HepG2 (cell line): ENCODE measurements around the gene KRT34. TPM values are rescaled to one million over a fixed set of nuclear protein-coding genes. Genes with fewer than 3 reads are reported as not detected.

ENCODE experiments used
- ATAC-seq: fragments of 200-7000 bp; cut with Tn5 transposase; 3 replicates; pipeline ENCODE4 v1.9.1; 2020; ENCODE audit warnings: mild to moderate bottlenecking, moderate library complexity
- BruUV-seq: library from RNA; stranded (reverse); fragments of 400-500 nt; replicated peaks from 2 replicates; lab custom pipeline; 2021; lab: Mats Ljungman, UMichigan
- CTCF ChIA-PET: fragments of 300-600 bp; formaldehyde crosslinking; extraction: SDS; loops from one replicate; lab custom pipeline; 2021; ENCODE audit warnings: low total read pairs, inconsistent platforms, low intra/inter-chr PET ratio; lab: Yijun Ruan, JAX
- POLR2A ChIA-PET: fragments of 350-600 bp; sonication (Branson Sonifier 250); formaldehyde crosslinking; loops from one replicate; lab custom pipeline; 2020; ENCODE audit warnings: antibody characterized with exemption, inconsistent platforms; lab: Yijun Ruan, JAX
- DNase-seq: peaks from one replicate; pipeline ENCODE4 v3.0.0-alpha.2; 2015; ENCODE audit warnings: low spot score
- FAIRE-seq: peaks from 3 replicates; lab custom pipeline; 2011; peaks lifted over from hg19 to GRCh38; lab: Jason Lieb, UNC
- H2AFZ ChIP-seq: one replicate; pipeline ENCODE4 v1.6.1; 2011; ENCODE audit warnings: low read length, inconsistent platforms
- H3K27ac ChIP-seq: fragments of 300-600 bp; 3 replicates; pipeline ENCODE4 v1.8.0; 2011; ENCODE audit warnings: mixed run types, mild to moderate bottlenecking, mixed read lengths, low read length, inconsistent platforms; ENCODE audit not compliant: insufficient read depth; ENCODE audit errors: extremely low read length
- H3K27me3 ChIP-seq, 2 experiments: fragments of 200-600 bp in 1 of 2; 2 replicates in 1 of 2; 3 replicates in 1 of 2; pipeline versions ENCODE4 v1.6.0 to v1.8.0; 2011; ENCODE audit warnings: low read length in 2 of 2, mild to moderate bottlenecking in 2 of 2, moderate library complexity in 2 of 2, inconsistent platforms in 1 of 2; ENCODE audit not compliant: insufficient read depth in 2 of 2, control insufficient read depth in 1 of 2
- H3K36me3 ChIP-seq, 2 experiments: fragments of 200-600 bp in 1 of 2; replicated peaks in 1 of 2; 2 replicates in 1 of 2; 3 replicates in 1 of 2; pipeline versions ENCODE4 v1.5.1 to v1.8.0; 2011; ENCODE audit warnings: low read length in 2 of 2, inconsistent platforms in 1 of 2; ENCODE audit not compliant: insufficient read depth in 2 of 2, control insufficient read depth in 1 of 2
- H3K4me1 ChIP-seq: 2 replicates; pipeline ENCODE4 v1.5.1; 2012; ENCODE audit warnings: low read length, inconsistent platforms; ENCODE audit not compliant: insufficient read depth
- H3K4me2 ChIP-seq: 2 replicates; pipeline ENCODE4 v1.6.0; 2011; ENCODE audit warnings: low read depth, low read length, inconsistent platforms
- H3K4me3 ChIP-seq, 3 experiments: fragments of 200-600 bp in 1 of 3; sonication (generic), shearing (Covaris generic) in 1 of 3; replicated peaks in 1 of 3; 2 replicates each; pipeline ENCODE4 v1.5.1; 2011 to 2016; ENCODE audit warnings: low read length in 3 of 3, inconsistent platforms in 2 of 3, low read depth in 2 of 3, mild to moderate bottlenecking in 2 of 3, control low read depth in 1 of 3, mixed read lengths in 1 of 3; ENCODE audit not compliant: insufficient read depth in 1 of 3
- H3K79me2 ChIP-seq: one replicate; pipeline ENCODE4 v1.6.1; 2011; ENCODE audit warnings: low read length, inconsistent platforms; ENCODE audit not compliant: insufficient read depth
- H3K9ac ChIP-seq: 2 replicates; pipeline ENCODE4 v1.6.0; 2011; ENCODE audit warnings: mild to moderate bottlenecking, low read depth, low read length, inconsistent platforms; ENCODE audit not compliant: insufficient read depth
- H3K9me3 ChIP-seq: 2 replicates; pipeline ENCODE4 v1.5.1; 2012; ENCODE audit warnings: mild to moderate bottlenecking, low read length
- H4K20me1 ChIP-seq: 2 replicates; pipeline ENCODE4 v1.6.0; 2011; ENCODE audit warnings: inconsistent platforms, mild to moderate bottlenecking, low read length, moderate library complexity; ENCODE audit not compliant: insufficient read depth
- CBFB ChIP-seq: sonication (generic); formaldehyde crosslinking; IDR thresholded peaks from 2 replicates; pipeline ENCODE4 v1.4.0; 2020; ENCODE audit warnings: missing genetic modification reagents
- HMG20B ChIP-seq: conservative IDR thresholded peaks from 2 replicates; pipeline ENCODE4 v1.6.1; 2016; ENCODE audit warnings: missing genetic modification reagents, missing compliant biosample characterization
- MAF1 ChIP-seq: sonication (generic); formaldehyde crosslinking; IDR thresholded peaks from 2 replicates; pipeline ENCODE4 v1.5.0; 2020; ENCODE audit warnings: missing genetic modification reagents, borderline replicate concordance
- NFAT5 ChIP-seq: sonication (generic); formaldehyde crosslinking; IDR thresholded peaks from 2 replicates; pipeline ENCODE4 v1.4.0; 2020; ENCODE audit warnings: missing genetic modification reagents
- RNF219 ChIP-seq: sonication (generic); formaldehyde crosslinking; IDR thresholded peaks from 2 replicates; pipeline ENCODE4 v1.5.0; 2020; ENCODE audit warnings: mild to moderate bottlenecking, missing genetic modification reagents
- SETDB1 ChIP-seq: sonication (generic); formaldehyde crosslinking; IDR thresholded peaks from 2 replicates; pipeline ENCODE4 v1.5.1; 2020; ENCODE audit warnings: missing genetic modification reagents, mild to moderate bottlenecking, borderline replicate concordance
- SIN3B ChIP-seq: fragments of 150-350 bp; IDR thresholded peaks from 2 replicates; pipeline ENCODE4 v1.6.1; 2014; ENCODE audit warnings: low read length
- SP1 ChIP-seq, 2 experiments: fragments of 450-650 bp in 1 of 2; sonication (generic) in 1 of 2; formaldehyde crosslinking in 1 of 2; IDR thresholded peaks; 2 replicates each; pipeline versions ENCODE4 v1.4.0 to v1.6.1; 2016 to 2020; ENCODE audit warnings: missing genetic modification reagents in 1 of 2
- TEAD2 ChIP-seq: sonication (generic); formaldehyde crosslinking; IDR thresholded peaks from 2 replicates; pipeline ENCODE4 v1.9.0; 2021; ENCODE audit warnings: missing genetic modification reagents
- ZFY ChIP-seq: sonication (generic); formaldehyde crosslinking; IDR thresholded peaks from 2 replicates; pipeline ENCODE4 v1.4.0; 2020; ENCODE audit warnings: missing genetic modification reagents
- ZNF235 ChIP-seq: sonication (generic); formaldehyde crosslinking; IDR thresholded peaks from 2 replicates; pipeline ENCODE4 v1.8.1; 2023; ENCODE audit warnings: mild to moderate bottlenecking, missing genetic modification reagents, borderline replicate concordance
- ZNF335 ChIP-seq: sonication (generic); formaldehyde crosslinking; IDR thresholded peaks from 2 replicates; pipeline ENCODE4 v1.4.0; 2020; ENCODE audit warnings: missing genetic modification reagents
- ZNF33B ChIP-seq: sonication (generic); formaldehyde crosslinking; IDR thresholded peaks from 2 replicates; pipeline ENCODE4 v1.5.1; 2020; ENCODE audit warnings: mild to moderate bottlenecking, missing genetic modification reagents
- ZNF414 ChIP-seq: sonication (generic); formaldehyde crosslinking; IDR thresholded peaks from 2 replicates; pipeline ENCODE4 v1.5.0; 2020; ENCODE audit warnings: missing genetic modification reagents
- ZNF513 ChIP-seq: sonication (generic); formaldehyde crosslinking; conservative IDR thresholded peaks from 2 replicates; pipeline ENCODE4 v1.5.0; 2020; ENCODE audit warnings: missing genetic modification reagents
- WGBS: methylation state at CpG from one replicate; pipeline ENCODE4 v1.1.6; 2017; ENCODE audit warnings: low lambda C conversion rate; 5-methylcytosine and 5-hydroxymethylcytosine counted together
- in situ Hi-C: cut with HindIII; loops from 2 replicates; pipeline ENCODE4 v1.10.0; 2017; ENCODE audit warnings: low pct_unique_long_range_greater_than_20kb; ENCODE audit not compliant: extremely low pct_ligation_motif_present
- intact Hi-C: fragments of 100-400 bp; cut with micrococcal nuclease; formaldehyde crosslinking; loops from one replicate; pipeline ENCODE4 v1.10.0; 2022; ENCODE audit not compliant: unreplicated experiment
- polyA plus RNA-seq, 8 experiments: library from polyadenylated mRNA; depleted of rRNA in 3 of 8; stranded (reverse) in 7 of 8; unstranded in 1 of 8; fragments of >200 nt; fragmentation: Illumina TruSeq in 4 of 8; extraction: Trizol in 4 of 8; gene quantifications; 2 replicates each; pipeline versions ENCODE4 v1.2.1 to v1.2.3, GENCODE V29; 2011 to 2016; ENCODE audit warnings: low read depth in 4 of 8, missing spikeins in 1 of 8, mixed read lengths in 1 of 8; ENCODE audit not compliant: insufficient read depth in 1 of 8
- total RNA-seq, 5 experiments: library from RNA; depleted of rRNA; stranded (reverse); fragments of >200 nt; fragmentation: Illumina TruSeq; extraction: Trizol; gene quantifications; 2 replicates each; pipeline ENCODE4 v1.2.3, GENCODE V29; 2016; ENCODE audit warnings: low read depth in 1 of 5

Gene KRT34
- total and polyA plus RNA-seq, 2 of the 13 experiments (the other 11 are each of a cell fraction or from before 2014, with no cell fraction given), result not detected

GRCh38 chr17:41332239-41332638, 49.9 kb downstream of the KRT34 start:
- POLR2A ChIA-PET, result no interaction called here
- in situ Hi-C loops (no loop called here), intact Hi-C loops (no loop called here)
- H3K4me3 ChIP-seq, result no peak overlapping the region
- no peak overlapping the region for H3K9ac ChIP-seq
- DNase-seq, result no peak
- no peak for ATAC-seq
- no peaks in the 10 kb centered on the region for H4K20me1 ChIP-seq
- no peaks in the 10 kb centered on the region for H3K79me2 ChIP-seq
- no peaks in the 10 kb centered on the region for H3K9me3 ChIP-seq
- no TSS peak for BruUV-seq
- H3K4me2 ChIP-seq, result no peak overlapping the region
- H3K36me3 ChIP-seq, result no peaks in the 10 kb centered on the region
- H3K27me3 ChIP-seq, result peaks cover 0 to 13% of the 10 kb centered on the region in 2 experiments; a peak in 2 of 5 replicates
- 3% methylated on average over 2 of the region's 2 CpGs for WGBS
- no peaks in the 10 kb centered on the region for H3K4me1 ChIP-seq
- no peak for FAIRE-seq
- H3K27ac ChIP-seq, result no peak overlapping the region
- CTCF ChIA-PET, result no interaction called here
- no peak overlapping the region for H2AFZ ChIP-seq
- TF ChIP-seq HMG20B (no peak), MAF1 (CRISPR knock-in tag) (no peak), ZNF513 (CRISPR knock-in tag) (no peak), SP1 (IDR thresholded peaks at IDR 0.05) (no peak), SP1 (CRISPR knock-in tag; IDR thresholded peaks at IDR 0.05) (no peak), RNF219 (CRISPR knock-in tag) (no peak), SIN3B (no peak), ZNF33B (CRISPR knock-in tag) (no peak), ZNF414 (CRISPR knock-in tag) (no peak), ZNF235 (CRISPR knock-in tag) (no peak), SETDB1 (CRISPR knock-in tag) (no peak), NFAT5 (CRISPR knock-in tag) (no peak), TEAD2 (CRISPR knock-in tag) (no peak), CBFB (CRISPR knock-in tag) (no peak), ZFY (no peak), ZNF335 (CRISPR knock-in tag) (no peak)
